M059J (cell line): Measurements from ENCODE around the gene HEXIM1. TPM values are rescaled to one million over a fixed set of nuclear protein-coding genes. Genes with fewer than 3 reads are reported as not detected.

ENCODE experiments used
- DNase-seq: peaks from one replicate; pipeline ENCODE4 v3.0.0-alpha.2; 2012; ENCODE audit warnings: low read depth
- total RNA-seq: library from RNA; depleted of rRNA; stranded (reverse); fragments of >200 nt; shearing (Covaris generic); gene quantifications from 2 replicates; pipeline ENCODE4 v1.2.3, GENCODE V29; 2014; rRNA removed

HEXIM1 gene
- total RNA-seq, 1 experiment from 2014 or later: 8.0 TPM

DNA sequence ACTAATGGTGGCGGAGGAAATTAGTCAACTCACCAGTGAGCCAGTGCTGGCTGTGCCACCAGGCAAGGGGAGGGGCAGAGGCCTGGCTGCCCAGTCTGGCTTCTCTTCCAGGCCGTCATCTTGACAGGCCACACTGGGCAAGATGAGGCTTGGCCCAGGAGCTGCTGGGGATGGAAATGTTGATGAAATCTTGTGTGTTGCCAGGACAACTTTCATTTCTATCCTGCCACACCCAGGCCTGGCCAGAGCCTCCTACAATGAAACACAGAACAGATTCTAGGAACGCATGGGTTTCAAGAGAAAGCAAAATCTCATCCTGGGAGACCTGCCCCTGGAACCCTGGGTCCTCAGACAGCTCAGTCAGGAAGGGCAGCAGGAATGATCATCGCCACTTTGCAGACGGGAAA, 22.7 kb downstream of the HEXIM1 start:
- DNase-seq: peak; percentile 93

DNA sequence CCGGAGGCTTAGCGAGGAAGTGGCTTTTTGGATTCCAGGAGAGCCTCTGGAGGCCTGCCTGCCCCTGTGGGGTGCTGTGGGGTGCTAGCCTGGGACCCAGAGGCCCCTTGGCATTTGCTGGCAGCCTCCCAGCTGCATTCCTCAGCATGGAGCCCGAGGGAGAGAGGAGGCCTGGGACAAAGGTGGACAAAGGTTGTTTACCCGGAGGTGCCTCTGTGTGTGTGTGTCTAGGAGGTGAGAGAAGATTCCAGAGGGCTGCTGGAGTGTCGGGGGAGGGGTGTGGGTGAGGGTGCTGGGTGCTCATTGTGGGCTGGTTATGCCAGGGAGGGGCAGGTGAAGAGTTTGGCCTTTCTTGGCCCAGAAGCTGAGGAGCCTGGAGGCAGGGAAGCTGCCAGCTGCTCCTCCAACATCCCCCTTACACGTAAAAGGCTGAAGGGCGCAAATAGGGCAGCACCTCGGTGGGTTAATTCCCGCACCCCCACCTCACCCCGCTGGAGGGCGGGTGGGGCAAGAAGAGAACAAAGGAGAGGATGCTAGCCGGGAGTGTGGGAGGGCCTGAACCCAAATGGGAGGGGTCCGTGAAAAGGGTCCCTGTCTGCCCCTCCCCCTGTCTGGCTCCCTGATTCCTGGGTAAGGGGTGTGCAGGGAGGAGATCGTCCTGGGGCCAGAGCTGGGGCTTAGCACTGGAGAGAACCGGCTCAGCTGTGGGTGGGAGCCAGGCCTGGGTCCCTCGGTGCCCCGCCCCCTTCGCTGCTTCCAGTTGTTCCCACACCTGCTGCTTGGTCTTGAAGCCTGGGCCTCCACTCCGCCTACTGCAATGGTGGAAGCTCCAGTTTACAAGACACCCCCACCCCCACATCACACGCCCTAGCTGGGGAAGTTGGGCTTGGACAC, 23.3 kb downstream of the HEXIM1 start:
- DNase-seq: peak; percentile 91

DNA sequence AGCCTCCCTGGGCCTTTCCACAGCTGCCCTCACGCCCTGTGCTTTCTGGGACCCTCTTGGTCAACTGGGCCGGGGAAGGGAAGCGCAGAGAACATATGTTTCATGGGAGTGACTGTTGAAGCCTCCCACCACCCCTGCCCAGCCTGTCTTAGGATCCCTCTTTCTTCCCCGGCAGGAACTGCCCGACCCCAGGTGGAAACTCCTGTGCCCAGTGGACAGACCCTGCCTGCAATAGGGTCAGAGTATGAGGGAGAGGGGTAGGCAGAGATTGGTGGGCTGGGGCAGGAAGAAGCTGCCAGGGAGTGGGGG, 23.9 kb downstream of the HEXIM1 start:
- no peak for DNase-seq

DNA sequence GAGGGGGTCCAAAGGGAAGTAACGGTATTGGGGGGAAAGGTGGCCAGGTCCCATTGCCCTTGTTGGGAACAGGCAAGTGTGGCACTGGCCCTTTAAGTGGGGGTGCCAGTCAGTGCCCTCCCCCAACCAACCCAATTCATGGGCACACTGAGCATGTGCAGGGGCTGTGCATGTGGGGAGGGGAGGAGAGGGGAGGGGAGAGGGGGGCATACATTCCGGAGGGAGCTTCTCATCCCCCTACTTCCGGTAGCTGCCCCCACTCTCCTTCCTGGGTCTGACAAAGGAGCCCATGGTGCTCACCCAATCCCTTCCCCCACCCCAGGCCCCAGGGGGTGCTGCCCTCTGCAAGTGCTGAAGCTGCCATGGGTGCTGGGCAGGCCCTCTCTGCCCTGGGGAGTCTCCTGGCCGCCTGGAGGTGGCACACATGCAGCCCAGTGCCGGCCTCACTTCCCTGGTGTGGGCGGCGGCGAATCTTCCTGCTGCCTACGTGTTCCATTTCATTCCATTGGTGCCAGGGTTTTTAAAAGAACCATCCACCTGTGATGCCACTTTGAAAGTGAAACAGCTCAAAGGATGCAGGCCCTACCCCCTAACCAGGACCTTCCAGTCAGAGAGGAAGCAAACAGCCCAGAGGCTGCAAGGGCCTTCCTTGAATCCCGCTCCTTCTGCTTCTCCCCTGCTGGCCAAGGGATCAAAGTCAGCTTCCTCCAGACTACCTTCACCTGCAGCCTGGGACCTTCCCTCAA, 24.4 kb downstream of the HEXIM1 start:
- DNase-seq: peak; percentile 92

- no peak for DNase-seq
Measured at GRCh38 chr17:45175759-45176115, 27.5 kb downstream of the HEXIM1 start.

GRCh38 chr17:45177563-45177962, 29.3 kb downstream of the HEXIM1 start:
- no peak for DNase-seq

- DNase-seq: no peak
Measured at GRCh38 chr17:45184144-45184543, 35.9 kb downstream of the HEXIM1 start.

- DNase-seq: no peak
Measured at GRCh38 chr17:45186801-45187354, 38.6 kb downstream of the HEXIM1 start.

DNA sequence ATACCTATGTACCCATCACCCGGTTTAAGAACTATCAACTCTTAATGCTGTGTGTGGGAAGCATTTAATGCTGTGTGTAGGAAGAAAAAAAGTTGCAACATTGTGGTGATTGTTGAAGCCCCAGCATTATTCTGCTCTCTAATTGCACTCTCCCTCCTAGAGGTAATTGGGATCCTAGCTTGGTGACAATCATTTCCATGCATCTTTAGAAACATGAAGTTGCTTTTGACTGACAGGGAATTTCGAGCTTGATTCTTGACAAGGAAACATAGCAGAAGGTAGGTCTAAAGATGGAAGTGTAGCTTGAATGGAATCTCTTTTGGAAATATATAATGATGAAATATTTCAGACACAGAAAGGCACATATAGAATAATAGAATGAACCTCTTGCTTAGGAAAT, 40.7 kb downstream of the HEXIM1 start:
- DNase-seq: no peak

- no peak for DNase-seq
Measured at GRCh38 chr17:45190503-45191255, 42.4 kb downstream of the HEXIM1 start.

- DNase-seq: no peak
Measured at GRCh38 chr17:45195424-45195823, 47.1 kb downstream of the HEXIM1 start.

DNA sequence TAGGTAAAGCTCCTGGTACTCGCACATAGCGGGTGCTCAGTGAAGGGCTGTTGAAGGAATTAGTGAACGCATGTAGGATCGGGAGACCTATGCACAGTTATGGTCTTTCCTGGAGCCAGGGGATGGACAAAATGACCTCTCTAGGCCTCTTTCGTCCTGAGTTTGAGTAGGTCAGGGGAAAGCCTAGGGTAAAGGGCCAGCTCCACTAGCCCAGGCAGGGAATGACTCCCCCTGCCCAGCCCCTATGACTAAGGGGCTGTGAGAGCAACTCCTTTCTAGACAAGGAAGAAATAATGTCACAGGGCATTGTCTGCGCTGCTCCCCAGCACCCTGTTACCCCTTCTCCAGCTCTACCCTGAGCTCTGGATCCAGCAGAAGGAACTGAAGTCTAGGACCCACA, 48.8 kb downstream of the HEXIM1 start:
- no peak for DNase-seq

DNA sequence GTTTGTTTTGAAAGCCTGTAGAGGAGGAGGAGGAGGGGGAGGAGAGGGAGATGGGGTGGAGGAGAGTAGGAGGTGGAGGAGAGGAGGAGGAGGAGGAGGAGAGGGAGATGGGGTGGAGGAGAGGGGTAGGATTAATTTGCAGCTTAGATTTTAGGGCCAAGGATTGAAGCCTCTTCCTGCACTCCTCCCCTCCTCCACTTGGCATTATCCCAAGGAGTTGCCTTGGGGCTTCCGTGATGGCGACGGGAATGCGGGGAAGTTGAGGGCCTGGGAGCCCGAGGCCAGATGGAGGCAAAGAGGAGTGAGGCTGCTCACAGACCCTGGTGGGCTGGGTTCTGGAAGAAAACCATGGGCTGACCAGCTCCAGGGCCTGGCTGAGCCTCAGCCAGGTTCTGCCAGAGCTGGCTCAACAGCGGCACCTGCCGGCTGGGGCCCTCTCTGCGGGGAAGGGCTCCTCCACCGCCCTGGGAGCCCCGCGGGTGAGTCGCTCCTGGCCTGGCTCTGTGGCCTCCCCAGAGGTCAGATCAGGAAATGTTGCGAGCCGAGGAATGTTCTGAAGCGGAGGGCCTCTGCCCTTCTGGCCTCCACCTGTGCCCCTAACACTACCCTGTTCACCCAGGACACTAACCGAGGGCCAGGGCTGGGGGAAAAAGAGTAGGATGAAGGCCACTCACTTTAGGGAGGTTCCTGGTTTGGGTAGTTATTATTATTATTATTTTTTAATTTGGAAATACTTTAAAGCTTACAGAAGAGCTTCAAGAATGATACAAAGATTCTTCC, 49.5 kb downstream of the HEXIM1 start:
- peak; percentile 87 for DNase-seq

DNA sequence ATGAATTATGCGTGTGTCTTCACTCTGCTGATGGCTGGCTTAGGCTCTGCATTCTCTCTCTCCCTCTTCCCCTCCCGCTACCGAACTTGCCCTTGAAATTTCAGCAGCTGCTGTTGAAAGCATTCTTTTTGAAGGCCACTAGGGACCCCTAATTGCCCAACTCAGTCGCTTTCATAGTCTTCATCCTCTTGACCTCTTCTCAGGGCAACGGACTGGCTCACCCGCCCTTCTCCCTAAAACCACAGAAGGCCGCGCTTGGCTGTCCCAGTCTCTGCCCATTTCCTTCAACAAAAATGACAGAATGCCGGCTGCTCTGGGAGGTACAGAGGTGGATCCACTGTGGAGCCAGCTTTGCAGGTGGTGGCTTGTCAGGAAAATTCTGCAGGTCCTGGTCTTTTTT, 52.4 kb downstream of the HEXIM1 start:
- DNase-seq: no peak

DNA sequence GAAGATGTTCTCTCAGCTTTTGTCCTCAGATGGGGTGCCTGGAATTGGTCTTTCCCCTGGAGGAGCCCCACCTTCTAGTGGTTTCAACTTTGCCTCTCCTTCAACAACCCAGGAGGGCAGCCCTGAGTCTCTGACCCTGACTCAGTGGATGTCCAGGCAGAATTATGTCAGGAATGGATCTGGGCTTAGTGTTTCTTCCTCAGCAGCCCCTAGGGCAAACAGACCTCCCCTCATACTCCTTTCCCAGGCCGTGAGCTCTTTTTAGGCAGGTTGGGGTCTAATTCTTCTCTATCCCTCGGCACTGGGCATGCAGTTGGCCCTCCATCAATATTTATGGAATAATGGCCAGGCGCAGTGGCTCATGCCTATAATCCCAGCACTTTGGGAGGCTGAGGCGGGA, 53.2 kb downstream of the HEXIM1 start:
- no peak for DNase-seq

Other genes with a start within 250 kb of the HEXIM1 start
- 131 and 157 TPM in 2 replicates for gene EFTUD2, start 249.0 kb upstream of the HEXIM1 start, total RNA-seq
- gene GFAP, start 233.0 kb upstream of the HEXIM1 start, total RNA-seq: not detected in 2 replicates
- 4.9 and 10.6 TPM in 2 replicates for gene KIF18B, start 200.7 kb upstream of the HEXIM1 start, total RNA-seq
- gene C1QL1, start 180.2 kb upstream of the HEXIM1 start, total RNA-seq: 14.7 and 21.4 TPM in 2 replicates
- gene DCAKD, start 96.8 kb upstream of the HEXIM1 start, total RNA-seq: 19.2 and 22.2 TPM in 2 replicates
- gene NMT1, start 87.2 kb upstream of the HEXIM1 start, total RNA-seq: 83.4 and 95.0 TPM in 2 replicates
- 31.2 and 36.3 TPM in 2 replicates for gene PLCD3, start 16.0 kb upstream of the HEXIM1 start, total RNA-seq
- 1.5 and 3.7 TPM in 2 replicates for gene ACBD4, start 12.8 kb upstream of the HEXIM1 start, total RNA-seq
- 3.2 and 7.0 TPM in 2 replicates for gene HEXIM2, start 13.4 kb downstream of the HEXIM1 start, total RNA-seq
- 3.1 and 5.6 TPM in 2 replicates for gene FMNL1, start 73.4 kb downstream of the HEXIM1 start, total RNA-seq
- not detected in 2 replicates for gene SPATA32, start 113.6 kb downstream of the HEXIM1 start, total RNA-seq
- 5.3 and 10.1 TPM in 2 replicates for gene MAP3K14, start 168.5 kb downstream of the HEXIM1 start, total RNA-seq